SU-DHL-6 (cell line): ENCODE data around the gene WDR86.

ENCODE experiments used
- H2AFZ ChIP-seq: fragments of 200-600 bp; sonication (generic); 2 replicates; pipeline ENCODE4 v1.6.1; 2014; ENCODE audit warnings: low read depth, mild to moderate bottlenecking, moderate library complexity, mixed read lengths, antibody characterized with exemption, low read length; ENCODE audit not compliant: severe bottlenecking
- H3F3A ChIP-seq: fragments of 200-600 bp; shearing (Covaris generic); 2 replicates; pipeline ENCODE4 v1.6.0; 2016; ENCODE audit warnings: antibody characterized with exemption, mild to moderate bottlenecking; ENCODE audit not compliant: insufficient read depth
- H3K27ac ChIP-seq: fragments of 200-600 bp; sonication (generic); 2 replicates; pipeline ENCODE4 v1.5.1; 2016; ENCODE audit warnings: low read depth, mild to moderate bottlenecking, low read length, moderate library complexity, mixed read lengths
- H3K27me3 ChIP-seq: fragments of 200-600 bp; sonication (generic), shearing (Covaris generic); 2 replicates; pipeline ENCODE4 v1.6.0; 2014; ENCODE audit warnings: mild to moderate bottlenecking, low read length
- H3K36me3 ChIP-seq: fragments of 200-600 bp; sonication (generic); 2 replicates; pipeline ENCODE4 v1.6.1; 2014; ENCODE audit warnings: mild to moderate bottlenecking, low read length, mixed read lengths
- H3K4me2 ChIP-seq: fragments of 300-600, 200-600 bp; shearing (Covaris generic), sonication (generic); 2 replicates; pipeline ENCODE4 v1.6.0; 2014; ENCODE audit warnings: low read length, low read depth, mild to moderate bottlenecking; ENCODE audit not compliant: poor library complexity, severe bottlenecking
- H3K4me3 ChIP-seq: fragments of 200-600 bp; sonication (generic); 2 replicates; pipeline ENCODE4 v1.5.1; 2014; ENCODE audit warnings: antibody characterized with exemption, low read length, mild to moderate bottlenecking, mixed read lengths; ENCODE audit not compliant: insufficient read depth, poor library complexity, severe bottlenecking
- H3K79me2 ChIP-seq: fragments of 200-600 bp; sonication (generic); 2 replicates; pipeline ENCODE4 v1.6.1; 2014; ENCODE audit warnings: mild to moderate bottlenecking, low read length, moderate library complexity; ENCODE audit not compliant: insufficient read depth
- H3K9ac ChIP-seq: fragments of 200-600 bp; sonication (generic); 2 replicates; pipeline ENCODE4 v1.7.0; 2014; ENCODE audit warnings: mild to moderate bottlenecking, low read length
- H3K9me2 ChIP-seq: fragments of 200-600 bp; sonication (generic); replicated peaks from 2 replicates; pipeline ENCODE4 v1.6.1; 2014; ENCODE audit warnings: low read length; ENCODE audit not compliant: insufficient read depth
- H3K9me3 ChIP-seq: fragments of 200-600 bp; sonication (generic); 2 replicates; pipeline ENCODE4 v1.6.1; 2014; ENCODE audit warnings: low read length, mixed read lengths; ENCODE audit not compliant: insufficient read depth
- H4K20me1 ChIP-seq: fragments of 200-600 bp; sonication (generic); 2 replicates; pipeline ENCODE4 v1.6.1; 2014; ENCODE audit warnings: low read depth, mild to moderate bottlenecking, antibody characterized with exemption, low read length, moderate library complexity, mixed read lengths
- CTCF ChIP-seq: fragments of 200-600 bp; sonication (generic); IDR thresholded peaks from one replicate; pipeline ENCODE4 v1.5.1; 2017; ENCODE audit warnings: antibody characterized with exemption, mild to moderate bottlenecking, low read length, moderate library complexity; ENCODE audit not compliant: insufficient read depth, poor library complexity, severe bottlenecking
- EZH2phosphoT487 ChIP-seq: fragments of 200-600 bp; sonication (generic), shearing (Covaris generic); conservative IDR thresholded peaks from 2 replicates; pipeline ENCODE4 v1.6.1; 2018; ENCODE audit warnings: mild to moderate bottlenecking, antibody characterized with exemption, low read length, moderate library complexity, mixed read lengths

WDR86 gene

DNA sequence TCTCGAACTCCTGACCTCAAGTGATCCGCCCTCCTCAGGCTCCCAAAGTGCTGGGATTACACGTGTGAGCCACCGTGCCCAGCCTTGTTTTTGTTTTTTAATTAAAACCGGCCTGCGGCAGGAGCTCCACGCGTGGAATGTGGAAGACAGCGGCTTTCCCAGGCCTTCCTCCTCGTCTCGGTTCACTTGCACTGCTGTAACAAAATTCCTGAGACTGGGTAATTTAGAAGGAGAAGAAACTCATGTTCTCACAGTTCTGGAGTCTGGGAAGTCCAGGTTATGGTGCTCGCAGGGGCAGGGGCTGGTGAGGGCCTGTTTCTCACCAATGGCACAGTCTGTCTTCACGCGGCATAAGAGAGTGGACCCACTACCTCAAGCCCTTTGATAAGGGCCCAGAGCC, 44.5 kb upstream of the WDR86 start:
- H3K4me2 ChIP-seq: no peak overlapping the region
- H3K27ac ChIP-seq: no peak overlapping the region
- no peaks in the 10 kb centered on the region for H3K79me2 ChIP-seq
- no peaks in the 10 kb centered on the region for H3K9me3 ChIP-seq
- no peaks in the 10 kb centered on the region for H4K20me1 ChIP-seq
- TF ChIP-seq EZH2phosphoT487 (no peak), CTCF (no peak)
- no peaks in the 10 kb centered on the region for H3K9me2 ChIP-seq
- H3K9ac ChIP-seq: no peak overlapping the region
- H3F3A ChIP-seq: no peaks in the 10 kb centered on the region
- no peaks in the 10 kb centered on the region for H3K36me3 ChIP-seq
- no peak overlapping the region for H2AFZ ChIP-seq
- no peak overlapping the region for H3K4me3 ChIP-seq
- H3K27me3 ChIP-seq: no peaks in the 10 kb centered on the region

GRCh38 chr7:151453326-151453791, 43.5 kb upstream of the WDR86 start:
- TF ChIP-seq CTCF: no peak
- no peak for TF ChIP-seq EZH2phosphoT487
- Histone ChIP-seq H3K79me2 (no peaks in the 10 kb centered on the region), H3K4me2 (no peak overlapping the region), H3K9me2 (no peaks in the 10 kb centered on the region), H3F3A (no peaks in the 10 kb centered on the region), H3K27me3 (no peaks in the 10 kb centered on the region), H3K4me3 (no peak overlapping the region), H3K9ac (no peak overlapping the region), H3K27ac (no peak overlapping the region), H3K36me3 (no peaks in the 10 kb centered on the region), H3K9me3 (no peaks in the 10 kb centered on the region), H2AFZ (no peak overlapping the region), H4K20me1 (no peaks in the 10 kb centered on the region)

GRCh38 chr7:151452680-151453325, 43.0 kb upstream of the WDR86 start:
- Histone ChIP-seq H3K9ac (no peak overlapping the region), H3K36me3 (no peaks in the 10 kb centered on the region), H3F3A (no peaks in the 10 kb centered on the region), H3K27me3 (no peaks in the 10 kb centered on the region), H3K79me2 (no peaks in the 10 kb centered on the region), H4K20me1 (no peaks in the 10 kb centered on the region), H3K27ac (no peak overlapping the region), H3K9me3 (no peaks in the 10 kb centered on the region), H2AFZ (no peak overlapping the region), H3K4me2 (no peak overlapping the region), H3K9me2 (no peaks in the 10 kb centered on the region), H3K4me3 (no peak overlapping the region)
- no peak for TF ChIP-seq CTCF
